Osteocyte (in vitro differentiated cells): Measurements from ENCODE around the gene PTPRN2. TPM values are rescaled to one million over a fixed set of nuclear protein-coding genes. Genes with fewer than 3 reads are reported as not detected.

Source experiments
- DNase-seq: peaks from one replicate; pipeline ENCODE4 v3.0.0; 2021; ENCODE audit warnings: mixed read lengths; ENCODE audit not compliant: unreplicated experiment; ENCODE audit errors: extremely low spot score
- H3K27ac Mint-ChIP-seq: one replicate; pipeline ENCODE4 v1.8.0; 2021; ENCODE audit warnings: mild to moderate bottlenecking, mixed read lengths; ENCODE audit not compliant: unreplicated experiment
- H3K27me3 Mint-ChIP-seq: one replicate; pipeline ENCODE4 v1.8.0; 2021; ENCODE audit warnings: mixed read lengths; ENCODE audit not compliant: unreplicated experiment
- H3K36me3 Mint-ChIP-seq: one replicate; pipeline ENCODE4 v1.8.0; 2021; ENCODE audit warnings: mixed read lengths; ENCODE audit not compliant: unreplicated experiment
- H3K4me1 Mint-ChIP-seq: one replicate; pipeline ENCODE4 v1.8.0; 2021; ENCODE audit warnings: mixed read lengths; ENCODE audit not compliant: unreplicated experiment
- H3K4me3 Mint-ChIP-seq: one replicate; pipeline ENCODE4 v1.8.0; 2021; ENCODE audit warnings: mild to moderate bottlenecking, moderate library complexity, mixed read lengths; ENCODE audit not compliant: unreplicated experiment
- H3K9me3 Mint-ChIP-seq: one replicate; pipeline ENCODE4 v1.8.0; 2021; ENCODE audit warnings: mixed read lengths; ENCODE audit not compliant: unreplicated experiment
- total RNA-seq: library from RNA; stranded (reverse); gene quantifications from 2 replicates; pipeline ENCODE4 v1.2.1, GENCODE V29; 2021
- TF ChIP-seq, protein P1 (sequence below): fragments of 200-600 bp; sonication (generic); IDR thresholded peaks from 2 replicates; pipeline ENCODE4 v1.5.0; 2021; ENCODE audit warnings: antibody characterized with exemption, mild to moderate bottlenecking, moderate library complexity

The PTPRN2 gene
- total RNA-seq, 1 donor from 2014 or later: 0.59 TPM

DNA sequence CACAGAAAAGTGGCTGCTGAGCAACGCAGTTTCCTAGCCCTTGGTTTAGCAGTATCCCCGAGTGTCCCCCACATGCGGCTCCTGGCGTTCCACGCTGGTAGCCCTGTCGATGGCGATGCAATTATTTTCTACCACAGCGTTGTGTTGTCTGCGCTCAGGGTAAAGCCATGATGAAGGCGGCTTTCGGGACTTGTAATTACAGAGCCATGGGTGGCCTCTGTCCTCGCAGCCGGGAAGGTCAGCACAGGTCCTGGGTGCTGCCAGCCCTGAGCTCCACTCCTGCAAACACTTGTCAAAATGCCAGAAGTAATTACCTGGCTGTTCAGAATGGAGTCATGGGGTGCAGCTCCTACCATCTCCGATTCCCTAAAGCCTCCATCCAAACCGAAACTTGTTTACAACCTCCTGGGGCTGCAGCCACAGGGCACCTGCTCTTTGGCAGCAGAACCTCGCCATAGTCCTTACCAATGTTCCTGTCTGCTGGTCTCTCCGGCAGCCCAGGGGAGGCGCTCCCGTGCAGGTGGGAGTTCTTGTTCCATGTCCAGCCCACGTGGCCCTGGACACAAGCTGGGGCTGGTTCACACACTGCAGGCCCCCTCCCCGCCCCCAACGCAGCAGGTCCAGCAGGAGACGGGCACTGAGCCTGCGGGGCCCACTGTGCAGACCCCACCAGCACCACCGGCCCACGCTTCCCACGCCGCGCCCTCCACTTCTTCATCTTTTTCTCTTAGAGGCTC, 512.6 kb downstream of the PTPRN2 start:
- Mint-ChIP-seq H3K27me3 (no peaks in the 10 kb centered on the region), H3K9me3 (peaks cover 16% of the 10 kb centered on the region), H3K36me3 (peaks cover 2% of the 10 kb centered on the region), H3K27ac (no peak overlapping the region), H3K4me1 (no peaks in the 10 kb centered on the region), H3K4me3 (no peak overlapping the region)
- TF ChIP-seq, protein P1, sequence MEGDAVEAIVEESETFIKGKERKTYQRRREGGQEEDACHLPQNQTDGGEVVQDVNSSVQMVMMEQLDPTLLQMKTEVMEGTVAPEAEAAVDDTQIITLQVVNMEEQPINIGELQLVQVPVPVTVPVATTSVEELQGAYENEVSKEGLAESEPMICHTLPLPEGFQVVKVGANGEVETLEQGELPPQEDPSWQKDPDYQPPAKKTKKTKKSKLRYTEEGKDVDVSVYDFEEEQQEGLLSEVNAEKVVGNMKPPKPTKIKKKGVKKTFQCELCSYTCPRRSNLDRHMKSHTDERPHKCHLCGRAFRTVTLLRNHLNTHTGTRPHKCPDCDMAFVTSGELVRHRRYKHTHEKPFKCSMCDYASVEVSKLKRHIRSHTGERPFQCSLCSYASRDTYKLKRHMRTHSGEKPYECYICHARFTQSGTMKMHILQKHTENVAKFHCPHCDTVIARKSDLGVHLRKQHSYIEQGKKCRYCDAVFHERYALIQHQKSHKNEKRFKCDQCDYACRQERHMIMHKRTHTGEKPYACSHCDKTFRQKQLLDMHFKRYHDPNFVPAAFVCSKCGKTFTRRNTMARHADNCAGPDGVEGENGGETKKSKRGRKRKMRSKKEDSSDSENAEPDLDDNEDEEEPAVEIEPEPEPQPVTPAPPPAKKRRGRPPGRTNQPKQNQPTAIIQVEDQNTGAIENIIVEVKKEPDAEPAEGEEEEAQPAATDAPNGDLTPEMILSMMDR: no peak
- no peak for DNase-seq

DNA sequence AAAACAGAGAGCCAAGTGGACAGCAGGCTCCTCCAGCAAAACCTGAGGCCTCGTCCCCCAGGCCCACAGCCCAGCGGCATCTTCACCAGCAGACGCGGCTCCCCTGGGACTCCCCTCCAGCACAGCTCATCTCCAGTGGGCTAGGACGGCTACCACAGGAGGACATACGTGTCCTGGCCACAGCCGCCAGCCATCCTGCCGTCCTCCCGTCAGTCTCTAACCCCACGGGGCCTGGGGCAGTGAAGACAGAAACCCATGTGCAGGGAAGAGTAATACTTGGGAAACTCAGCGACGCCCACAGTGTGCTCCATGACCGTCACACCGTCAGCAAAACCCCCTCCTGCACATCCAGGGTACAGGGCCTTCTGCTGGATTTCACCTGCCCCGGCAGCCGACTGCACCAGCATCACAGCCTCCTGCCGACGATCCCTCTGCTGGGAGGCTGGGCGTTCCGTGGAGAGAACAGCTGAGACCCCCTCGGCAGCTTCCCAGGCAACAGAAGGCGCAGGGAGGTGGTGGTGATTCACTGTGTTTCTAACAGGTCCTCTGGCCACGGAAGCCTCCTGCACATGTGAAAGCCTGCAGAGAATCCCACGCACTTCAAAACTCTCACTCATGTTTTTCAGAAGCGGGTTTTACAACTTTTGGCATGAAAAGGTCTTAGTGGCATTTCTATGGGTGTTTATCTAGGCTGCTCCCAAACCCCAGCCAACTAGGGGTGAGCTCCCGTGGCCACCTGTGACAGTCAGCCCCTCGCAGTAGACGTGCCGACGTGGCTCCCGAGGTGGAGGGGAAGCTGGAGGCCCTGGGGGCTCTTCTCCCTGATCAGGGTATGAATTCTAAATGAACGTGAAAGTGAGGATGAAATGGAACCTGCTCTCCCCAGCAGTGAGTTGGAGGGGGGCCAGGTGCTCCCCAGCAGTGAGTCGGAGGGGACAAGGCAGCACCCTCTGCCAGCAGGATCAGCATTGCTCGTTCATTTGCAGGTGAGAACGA, 513.5 kb downstream of the PTPRN2 start:
- H3K9me3 Mint-ChIP-seq: peaks cover 20% of the 10 kb centered on the region
- DNase-seq: no peak
- peaks cover 2% of the 10 kb centered on the region for H3K36me3 Mint-ChIP-seq
- H3K4me1 Mint-ChIP-seq: no peaks in the 10 kb centered on the region
- no peak overlapping the region for H3K27ac Mint-ChIP-seq
- H3K4me3 Mint-ChIP-seq: no peak overlapping the region
- TF ChIP-seq, protein P1: no peak
- no peaks in the 10 kb centered on the region for H3K27me3 Mint-ChIP-seq

DNA sequence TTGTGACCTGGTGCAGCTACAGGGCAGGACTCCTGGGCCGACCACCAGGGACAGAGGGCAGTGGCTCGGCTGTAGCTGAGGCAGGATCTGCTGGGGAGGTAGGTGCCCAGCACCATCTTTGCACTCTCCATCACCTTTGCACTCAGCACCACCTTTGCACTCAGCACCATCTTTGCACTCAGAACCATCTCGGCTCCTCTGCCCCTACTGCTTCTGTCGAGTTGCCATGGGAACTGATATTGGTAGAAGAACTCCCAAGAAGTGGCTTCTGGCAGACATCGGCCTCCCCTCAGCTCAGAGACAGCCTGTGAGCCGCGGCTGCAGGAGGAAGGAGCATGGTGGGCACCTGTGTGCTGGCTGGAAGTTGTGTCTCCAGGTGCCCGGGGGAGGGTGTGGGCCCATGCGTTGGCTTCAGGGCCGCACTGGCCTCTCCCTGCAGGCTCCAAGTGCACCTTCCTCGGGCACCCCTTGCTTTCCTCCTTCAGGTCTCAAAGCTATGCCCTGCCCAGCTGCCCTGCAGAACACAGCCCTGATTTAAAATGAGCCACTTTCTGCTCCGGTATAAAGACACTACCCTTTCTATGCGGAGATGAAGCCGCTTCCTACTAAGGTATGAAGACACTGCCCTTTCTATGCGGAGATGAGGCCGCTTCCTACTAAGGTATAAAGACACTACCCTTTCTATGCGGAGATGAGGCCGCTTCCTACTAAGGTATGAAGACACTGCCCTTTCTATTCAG, 514.5 kb downstream of the PTPRN2 start:
- no peak for DNase-seq
- H3K27me3 Mint-ChIP-seq: no peaks in the 10 kb centered on the region
- H3K4me1 Mint-ChIP-seq: no peaks in the 10 kb centered on the region
- no peak overlapping the region for H3K4me3 Mint-ChIP-seq
- H3K27ac Mint-ChIP-seq: no peak overlapping the region
- TF ChIP-seq, protein P1: no peak
- H3K9me3 Mint-ChIP-seq: peaks cover 16% of the 10 kb centered on the region
- H3K36me3 Mint-ChIP-seq: peaks cover 2% of the 10 kb centered on the region

DNA sequence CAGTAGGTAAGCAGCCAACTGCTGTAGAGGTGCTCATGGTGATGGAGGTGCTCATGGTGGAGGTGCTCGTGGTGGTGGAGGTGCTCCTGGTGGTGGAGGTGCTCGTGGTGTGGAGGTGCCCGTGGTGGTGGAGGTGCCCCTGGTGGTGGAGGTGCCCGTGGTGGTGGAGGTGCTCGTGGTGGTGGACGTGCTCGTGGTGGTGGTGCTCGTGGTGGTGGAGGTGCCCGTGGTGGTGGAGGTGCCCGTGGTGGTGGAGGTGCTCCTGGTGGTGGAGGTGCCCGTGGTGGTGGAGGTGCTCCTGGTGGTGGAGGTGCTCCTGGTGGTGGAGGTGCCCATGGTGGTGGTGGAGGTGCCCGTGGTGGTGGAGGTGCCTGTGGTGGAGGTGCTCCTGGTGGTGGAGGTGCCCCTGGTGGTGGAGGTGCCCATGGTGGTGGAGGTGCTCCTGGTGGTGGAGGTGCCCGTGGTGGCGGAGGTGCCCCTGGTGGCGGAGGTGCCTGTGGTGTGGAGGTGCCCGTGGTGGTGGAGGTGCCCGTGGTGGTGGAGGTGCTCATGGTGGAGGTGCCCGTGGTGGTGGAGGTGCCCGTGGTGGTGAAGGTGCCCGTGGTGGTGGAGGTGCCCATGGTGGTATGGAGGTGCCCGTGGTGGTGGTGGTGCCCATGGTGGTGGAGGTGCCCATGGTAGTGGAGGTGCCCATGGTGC, 517.3 kb downstream of the PTPRN2 start:
- TF ChIP-seq, protein P1: no peak
- DNase-seq: no peak
- Mint-ChIP-seq H3K36me3 (peaks cover 2% of the 10 kb centered on the region), H3K27me3 (no peaks in the 10 kb centered on the region), H3K27ac (no peak overlapping the region), H3K9me3 (peaks cover 14% of the 10 kb centered on the region), H3K4me1 (no peaks in the 10 kb centered on the region), H3K4me3 (no peak overlapping the region)
